Stimulated activated CD8-positive, alpha-beta memory T cell treated with anti-CD3 and anti-CD28 coated beads, Interleukin-7, amount 100 ng/mL, for 1 hour (primary cell): ENCODE results near the gene UGT1A4.

ENCODE experiments used
- DNase-seq, 2 donors: peaks; one replicate each; pipeline ENCODE4 v3.0.0-alpha.2; 2020; ENCODE audit warnings: low read depth in 2 of 2

The UGT1A4 gene

DNA sequence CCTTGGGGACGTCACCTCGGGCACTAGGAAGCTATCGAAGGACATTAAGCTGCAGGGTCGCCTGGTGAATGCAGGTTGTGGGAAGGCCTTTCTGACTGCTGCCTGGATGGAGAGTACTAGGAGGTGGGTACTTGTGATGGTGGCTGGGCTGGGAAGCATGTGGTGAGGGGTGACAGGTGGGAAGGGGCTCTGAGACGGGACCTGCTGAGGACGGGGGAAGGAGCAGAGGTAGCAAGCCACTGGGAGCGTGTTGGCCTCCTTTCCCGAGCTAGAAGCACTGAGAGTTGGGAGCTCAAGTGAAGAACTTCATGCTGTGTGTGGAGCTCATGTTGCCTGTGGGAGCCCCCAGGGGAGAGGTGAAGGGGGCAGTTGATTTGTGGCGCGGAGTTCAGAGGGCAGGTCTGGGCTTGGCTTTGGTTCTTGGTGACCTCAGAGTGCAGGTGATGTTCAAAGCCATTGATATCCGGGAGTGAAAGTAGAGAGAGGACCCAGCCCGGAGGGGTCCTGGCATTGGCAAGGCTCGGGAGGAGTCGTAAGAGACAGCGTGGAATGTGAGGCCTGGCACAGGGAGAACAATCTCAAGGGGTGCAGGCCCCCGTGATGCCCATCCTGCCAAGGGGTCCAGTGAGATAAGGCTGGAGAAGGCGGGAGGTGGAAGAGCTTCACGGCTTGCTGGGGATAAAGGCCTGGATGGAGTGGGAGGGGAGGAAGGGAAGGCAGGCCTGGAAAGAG lies 72.8 kb downstream of the UGT1A4 start:
- no peak for DNase-seq

GRCh38 chr2:233791883-233792329 lies 73.4 kb downstream of the UGT1A4 start:
- DNase-seq = no peak

- DNase-seq = no peak
Observed at GRCh38 chr2:233792720-233793119, 74.2 kb downstream of the UGT1A4 start.

DNA sequence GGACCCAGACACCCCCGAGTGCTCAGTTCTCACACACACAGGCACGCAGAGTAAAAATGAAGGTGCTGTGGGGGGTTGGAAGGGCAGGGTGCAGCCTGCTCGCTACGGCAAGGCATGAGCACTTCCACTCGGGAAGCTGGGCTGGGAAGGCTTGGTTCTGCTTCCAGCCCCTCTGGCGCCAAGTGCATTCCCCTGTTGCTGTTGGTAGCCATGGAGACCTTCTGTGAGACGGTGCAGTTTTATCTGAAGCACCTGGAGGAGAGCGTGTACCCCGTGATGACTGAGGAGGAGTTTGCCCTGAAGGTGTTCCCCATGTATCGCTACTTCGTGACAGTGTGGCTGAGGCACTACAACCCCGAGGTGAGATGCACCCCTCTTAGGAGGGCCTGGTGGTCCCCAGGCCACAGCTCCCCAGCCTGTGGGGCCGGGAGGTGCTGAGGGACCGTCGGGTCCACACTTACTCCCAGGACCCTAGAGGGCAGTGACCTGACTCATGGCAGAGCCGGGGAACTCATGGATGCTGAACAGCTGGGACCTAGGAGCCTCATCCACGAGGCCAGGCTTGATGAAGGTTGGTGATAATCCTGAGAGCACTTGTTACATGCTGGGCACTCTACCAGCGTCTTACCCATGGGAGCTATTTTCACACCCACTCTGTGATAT lies 75.1 kb downstream of the UGT1A4 start:
- DNase-seq = no peak

GRCh38 chr2:233794128-233794658 lies 75.7 kb downstream of the UGT1A4 start:
- DNase-seq = no peak

- no peak for DNase-seq
Observed at GRCh38 chr2:233795735-233796171, 77.2 kb downstream of the UGT1A4 start.

DNA sequence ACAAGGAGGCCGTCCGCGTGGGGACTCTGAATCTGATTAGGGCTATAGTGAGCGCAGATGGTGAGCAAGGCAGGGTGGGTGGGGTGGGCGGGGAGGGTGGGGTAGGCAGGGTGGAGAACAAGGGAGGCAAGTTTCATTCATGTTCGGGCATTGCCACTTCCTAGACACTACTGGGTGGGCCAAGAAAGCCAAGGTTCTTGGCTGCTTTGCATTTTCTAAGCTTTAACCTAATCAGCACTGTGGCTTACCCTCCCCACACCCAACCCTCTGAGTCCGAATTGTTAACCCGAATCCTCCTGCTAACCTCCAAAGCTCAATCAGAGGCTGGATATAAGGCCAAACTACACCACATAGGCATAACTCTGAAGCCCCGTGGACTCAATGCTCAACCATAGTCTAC lies 77.7 kb downstream of the UGT1A4 start:
- DNase-seq = no peak

DNA sequence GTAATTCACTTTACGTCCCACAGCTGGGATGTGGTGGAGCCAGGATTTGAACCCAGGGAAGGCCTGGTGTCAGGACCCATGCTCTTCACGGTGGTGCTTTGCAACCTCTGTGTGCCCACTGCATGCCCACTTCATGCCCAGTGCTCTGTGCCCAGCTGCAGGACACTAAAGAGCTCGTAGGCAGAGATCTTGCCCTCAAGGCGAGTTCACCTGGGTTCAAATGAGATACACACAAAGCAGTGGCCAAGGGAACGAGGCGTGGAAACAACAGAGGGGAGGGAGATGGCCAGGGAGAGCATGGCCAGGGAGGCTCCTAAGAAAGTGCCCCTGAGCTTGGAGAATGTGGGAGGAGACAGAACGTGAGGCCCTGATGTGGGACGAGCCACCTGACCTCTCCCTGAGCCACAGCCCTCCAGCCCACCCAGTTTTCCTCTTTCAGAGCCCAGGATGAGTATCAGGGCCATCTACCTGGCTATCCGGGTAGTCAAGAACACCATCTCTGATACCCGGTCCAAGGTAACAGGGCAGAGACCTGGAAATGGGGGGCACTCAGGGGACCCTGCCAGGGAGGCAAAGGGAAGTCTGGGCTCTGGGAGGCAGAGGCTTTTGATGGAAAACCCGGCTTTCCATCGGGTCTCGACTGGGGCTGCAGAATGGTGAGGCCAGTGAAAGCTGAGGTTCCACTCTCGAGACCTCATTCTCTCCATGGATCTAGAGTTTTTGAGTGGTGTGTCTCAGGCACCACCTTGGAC lies 80.0 kb downstream of the UGT1A4 start:
- DNase-seq = no peak

- DNase-seq = no peak
Observed at GRCh38 chr2:233799087-233799665, 80.6 kb downstream of the UGT1A4 start.

DNA sequence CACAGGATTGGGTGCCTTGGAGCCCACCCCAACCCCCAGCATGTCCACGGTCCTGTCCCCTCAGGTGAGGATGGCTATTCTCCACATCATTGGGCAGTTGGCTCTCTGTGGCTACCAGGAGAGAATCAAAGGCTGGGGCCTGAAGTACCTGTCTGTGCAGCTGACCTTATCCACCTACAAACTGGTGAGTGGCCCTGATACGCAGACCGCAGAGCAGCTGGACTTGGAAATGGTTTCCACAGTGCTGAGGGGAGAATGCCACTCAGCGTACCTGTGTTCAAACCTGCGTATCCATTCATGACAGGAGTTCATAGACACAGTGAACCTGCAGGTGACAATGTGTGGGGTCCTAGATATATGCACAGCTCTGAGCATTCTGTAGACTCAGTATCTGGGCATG lies 81.2 kb downstream of the UGT1A4 start:
- DNase-seq = no peak

- no peak for DNase-seq
Observed at GRCh38 chr2:233800208-233800607, 81.7 kb downstream of the UGT1A4 start.

DNA sequence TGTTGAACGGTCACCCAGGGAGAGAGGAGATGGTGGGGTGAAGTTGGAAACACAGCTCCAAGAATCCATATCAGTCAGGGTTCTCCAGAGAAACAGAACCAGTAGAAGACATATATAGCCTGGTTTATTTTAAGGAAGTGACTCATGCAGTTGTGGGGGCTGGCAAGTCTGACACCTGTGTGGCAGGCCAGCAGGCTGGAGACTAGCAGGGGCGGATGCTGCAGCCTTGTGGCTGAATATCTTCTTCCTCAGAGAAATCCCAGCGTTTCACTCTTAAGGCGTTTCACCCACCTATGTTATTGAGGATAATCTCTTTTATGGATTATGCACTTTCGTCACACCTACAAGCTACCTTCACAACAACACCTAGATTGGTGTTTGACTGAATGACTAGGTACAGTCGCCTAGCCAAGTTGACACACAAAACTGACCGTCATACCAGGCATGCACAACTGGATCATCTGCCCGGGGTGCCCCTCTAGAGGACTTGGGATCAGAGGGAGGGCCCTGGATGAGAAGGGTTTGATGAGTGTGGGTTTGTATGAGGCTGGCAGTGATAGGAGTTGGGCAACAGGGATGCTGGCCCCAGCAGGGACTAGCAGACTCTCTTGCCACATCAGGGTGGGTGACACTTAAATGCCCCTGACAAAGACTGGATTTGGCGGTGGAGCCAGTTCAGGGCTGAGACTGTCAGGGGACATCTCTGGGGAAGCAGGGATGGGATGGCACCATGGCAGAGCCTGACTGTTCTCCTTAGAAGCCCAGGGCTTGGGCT lies 83.0 kb downstream of the UGT1A4 start:
- DNase-seq = no peak

- DNase-seq = no peak
Observed at GRCh38 chr2:233802132-233802815, 83.7 kb downstream of the UGT1A4 start.

- DNase-seq = no peak
Observed at GRCh38 chr2:233803292-233803911, 84.9 kb downstream of the UGT1A4 start.

DNA sequence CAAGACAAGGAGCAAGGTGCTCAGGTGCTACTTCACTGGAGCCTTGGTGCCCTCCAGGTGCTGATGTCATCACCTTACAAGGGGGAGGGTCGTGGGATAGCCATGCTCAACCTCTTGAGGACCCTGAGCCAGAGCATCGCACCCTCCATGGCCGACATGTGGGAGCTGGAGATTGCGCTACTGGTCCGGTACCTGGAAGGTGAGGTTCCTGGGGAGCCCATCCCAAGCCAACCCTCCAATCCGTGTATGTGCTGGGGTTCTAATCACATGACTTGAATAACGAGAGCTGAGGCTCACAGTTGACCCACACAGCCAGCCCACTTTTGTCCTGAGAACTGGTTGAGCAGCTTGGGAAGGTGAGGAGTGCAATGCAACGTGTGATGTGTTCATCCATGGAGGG lies 85.5 kb downstream of the UGT1A4 start:
- DNase-seq = no peak

DNA sequence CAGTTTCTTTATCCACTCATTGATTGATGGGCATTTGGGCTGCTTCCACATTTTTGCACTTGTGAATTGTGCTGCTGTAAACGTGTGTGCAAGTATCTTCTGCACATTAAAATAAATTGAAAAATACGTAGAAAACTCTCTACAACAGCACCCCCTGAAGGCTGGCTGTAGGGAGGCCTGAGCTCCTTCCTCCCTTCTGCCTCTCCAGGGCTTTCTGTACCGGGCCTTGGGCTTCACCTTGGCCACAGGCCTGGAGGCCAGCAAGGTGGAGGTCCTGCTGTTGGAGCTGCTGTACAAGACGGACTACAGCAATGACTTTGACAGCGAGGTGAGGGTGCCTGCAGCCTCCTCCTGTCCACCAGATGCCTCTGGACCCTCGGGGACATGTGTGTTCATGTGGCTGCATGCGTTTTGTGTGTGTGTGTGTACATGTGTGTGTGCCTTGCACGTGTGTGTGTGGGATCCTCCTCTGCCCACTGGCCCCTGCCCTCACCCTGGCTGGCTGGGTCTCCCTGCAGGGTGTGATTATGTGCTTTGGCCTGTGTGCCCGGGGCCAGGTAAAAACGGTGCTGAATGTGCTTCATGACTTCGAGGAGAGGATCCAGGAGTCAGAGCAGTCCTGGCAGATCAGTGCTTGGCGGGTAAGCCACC lies 88.8 kb downstream of the UGT1A4 start:
- DNase-seq = no peak

DNA sequence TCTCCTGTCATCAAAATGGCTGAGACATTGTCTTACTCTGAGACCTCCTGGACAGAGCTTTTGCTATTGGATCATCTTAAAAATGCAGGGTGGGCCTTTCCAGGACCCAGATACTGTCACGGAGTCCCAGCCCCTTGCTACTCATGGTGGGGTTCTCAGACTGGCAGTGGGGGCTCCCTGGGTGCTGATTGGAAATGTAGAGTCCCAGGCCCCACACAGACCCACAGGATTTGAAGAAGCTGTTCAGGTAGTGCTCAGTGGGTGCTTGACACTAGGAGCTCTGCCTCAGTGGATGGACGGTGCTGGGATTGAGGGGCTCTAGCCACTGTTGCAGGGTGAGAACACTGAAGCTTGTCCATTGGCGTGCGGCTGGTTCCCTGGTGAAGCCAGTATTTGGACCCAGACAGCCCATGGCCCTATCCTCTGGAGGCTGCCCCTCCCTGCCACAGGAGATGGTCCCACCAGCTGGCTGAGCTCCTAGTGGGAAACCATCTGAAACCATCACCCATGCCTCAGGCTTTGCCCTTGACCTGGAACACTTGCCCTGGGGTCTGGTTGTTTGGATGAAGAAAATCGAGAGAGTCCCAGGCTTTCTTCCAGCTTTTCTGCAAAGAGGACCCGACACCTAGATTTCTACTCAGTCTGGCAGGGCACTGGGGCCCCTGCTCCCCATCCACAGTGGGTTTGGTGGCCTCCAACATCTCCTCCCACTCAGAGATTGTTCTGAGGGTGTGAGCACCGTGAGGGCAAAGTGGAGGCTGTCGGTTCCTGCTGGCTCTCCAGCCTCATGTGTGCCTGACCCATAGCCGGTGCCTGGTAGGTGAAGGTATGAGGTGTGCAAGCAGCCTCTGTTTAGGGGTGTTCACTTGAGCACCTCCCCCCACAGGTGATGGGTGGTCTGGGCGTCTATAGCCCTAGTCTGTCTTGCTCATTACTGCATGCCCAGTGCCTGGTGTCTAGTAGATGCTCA lies 89.7 kb downstream of the UGT1A4 start:
- no peak for DNase-seq

DNA sequence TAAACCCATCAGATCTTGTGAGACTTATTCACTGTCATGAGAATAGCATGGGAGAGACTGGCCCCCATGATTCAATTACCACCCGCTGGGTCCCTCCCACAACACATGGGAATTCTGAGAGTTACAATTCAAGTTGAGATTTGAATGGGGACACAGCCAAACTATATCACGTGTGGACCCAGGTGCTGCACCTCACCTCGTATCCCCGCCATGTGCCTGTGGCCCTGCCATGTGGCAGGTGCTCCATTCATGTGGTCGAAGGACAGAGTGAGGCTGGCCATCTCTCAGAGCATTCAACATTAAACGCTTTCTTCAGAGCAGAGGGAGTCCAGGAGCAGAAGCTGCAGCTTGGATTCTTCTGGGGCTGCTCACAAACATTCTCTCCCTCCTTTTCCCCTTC lies 91.8 kb downstream of the UGT1A4 start:
- DNase-seq = no peak

DNA sequence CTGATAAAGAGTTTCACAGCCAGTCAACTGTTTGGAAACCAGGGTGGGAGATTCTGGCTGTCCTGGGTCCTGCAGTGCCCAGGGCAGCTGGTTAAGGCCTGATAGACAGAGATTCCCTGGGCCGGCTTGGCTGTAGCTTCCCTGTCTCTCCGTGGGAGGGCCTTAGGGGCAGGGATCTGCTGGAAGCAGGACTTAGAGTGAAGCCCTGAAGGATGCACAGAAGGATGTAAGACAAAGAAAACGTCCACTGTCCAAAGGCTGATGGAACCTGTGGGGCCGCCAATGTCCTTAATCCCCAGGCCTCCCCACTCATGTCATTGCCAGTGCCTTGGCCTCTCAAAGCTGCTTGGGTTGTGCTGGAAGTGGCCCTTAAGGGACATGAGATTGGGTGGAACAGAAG lies 92.6 kb downstream of the UGT1A4 start:
- no peak for DNase-seq
